IMR-90 (cell line): ENCODE data around the gene DNAI2. TPM values are rescaled to one million over a fixed set of nuclear protein-coding genes. Genes with fewer than 3 reads are reported as not detected.

ENCODE experiments used
- ATAC-seq: fragments of 200-7000 bp; cut with Tn5 transposase; 2 replicates; pipeline ENCODE4 v1.9.1; 2020; ENCODE audit warnings: low read depth, mild to moderate bottlenecking, moderate library complexity
- BruUV-seq: library from RNA; stranded (reverse); fragments of 400-500 nt; replicated peaks from 2 replicates; lab custom pipeline; 2021; lab: Mats Ljungman, UMichigan
- CTCF ChIA-PET: fragments of 300-600 bp; formaldehyde crosslinking; extraction: SDS; loops from one replicate; lab custom pipeline; 2021; ENCODE audit warnings: antibody characterized with exemption; lab: Yijun Ruan, JAX
- POLR2A ChIA-PET: fragments of 300-600 bp; sonication (Branson Sonifier 250); formaldehyde crosslinking; loops from one replicate; lab custom pipeline; 2022; ENCODE audit warnings: antibody characterized with exemption; ENCODE audit not compliant: unreplicated experiment; lab: Charles Lee
- DNase-seq: peaks from one replicate; pipeline ENCODE4 v3.0.0; 2013
- H2AFZ ChIP-seq: replicated peaks from 2 replicates; pipeline ENCODE3; 2013; ENCODE audit warnings: low read length, mild to moderate bottlenecking; ENCODE audit not compliant: poor library complexity
- H2AK5ac ChIP-seq: 2 replicates; pipeline ENCODE4 v1.6.1; 2013; ENCODE audit warnings: low read depth, low read length, inconsistent platforms
- H2AK9ac ChIP-seq: replicated peaks from 2 replicates; pipeline ENCODE3; 2013; ENCODE audit warnings: mild to moderate bottlenecking, low read depth, low read length, moderate library complexity; ENCODE audit not compliant: poor library complexity
- H2BK120ac ChIP-seq: 2 replicates; pipeline ENCODE4 v1.6.1; 2013; ENCODE audit warnings: low read depth, low read length, inconsistent platforms
- H2BK15ac ChIP-seq: 3 replicates; pipeline ENCODE4 v1.6.1; 2013; ENCODE audit warnings: low read depth, low read length, inconsistent platforms
- H2BK20ac ChIP-seq: 2 replicates; pipeline ENCODE4 v1.6.1; 2013; ENCODE audit warnings: low read depth, mild to moderate bottlenecking, inconsistent platforms, low read length, moderate library complexity
- H2BK5ac ChIP-seq: 2 replicates; pipeline ENCODE4 v1.6.1; 2013; ENCODE audit warnings: mild to moderate bottlenecking, low read depth, low read length, inconsistent platforms; ENCODE audit not compliant: poor library complexity, severe bottlenecking
- H3K14ac ChIP-seq: replicated peaks from 2 replicates; pipeline ENCODE4 v1.6.1; 2013; ENCODE audit warnings: low read depth, low read length, inconsistent platforms
- H3K18ac ChIP-seq: 2 replicates; pipeline ENCODE4 v1.6.1; 2013; ENCODE audit warnings: low read depth, low read length, control low read depth
- H3K23ac ChIP-seq: 2 replicates; pipeline ENCODE4 v1.6.1; 2013; ENCODE audit warnings: low read depth, low read length, inconsistent platforms
- H3K27ac ChIP-seq: 2 replicates; pipeline ENCODE4 v1.5.1; 2013; ENCODE audit warnings: mild to moderate bottlenecking, control low read depth, low read length; ENCODE audit not compliant: insufficient read depth
- H3K27me3 ChIP-seq: 2 replicates; pipeline ENCODE4 v1.6.1; 2013; ENCODE audit warnings: low read length; ENCODE audit not compliant: control insufficient read depth, insufficient read depth
- H3K36me3 ChIP-seq: 2 replicates; pipeline ENCODE4 v1.6.1; 2013; ENCODE audit warnings: low read length, mixed read lengths; ENCODE audit not compliant: control insufficient read depth, insufficient read depth
- H3K4ac ChIP-seq: 2 replicates; pipeline ENCODE4 v1.6.1; 2013; ENCODE audit warnings: low read depth, low read length, inconsistent platforms
- H3K4me1 ChIP-seq: 2 replicates; pipeline ENCODE4 v1.6.1; 2013; ENCODE audit warnings: low read length, mixed read lengths; ENCODE audit not compliant: control insufficient read depth, insufficient read depth
- H3K4me2 ChIP-seq: 2 replicates; pipeline ENCODE4 v1.6.1; 2013; ENCODE audit warnings: low read depth, mild to moderate bottlenecking, control low read depth, low read length, moderate library complexity
- H3K4me3 ChIP-seq: 2 replicates; pipeline ENCODE4 v1.5.1; 2013; ENCODE audit warnings: low read depth, mild to moderate bottlenecking, control low read depth, low read length, moderate library complexity; ENCODE audit not compliant: insufficient read depth
- H3K56ac ChIP-seq: 2 replicates; pipeline ENCODE4 v1.6.1; 2013; ENCODE audit warnings: low read length, inconsistent platforms; ENCODE audit not compliant: insufficient read depth; ENCODE audit errors: extremely low read depth
- H3K79me1 ChIP-seq, 2 experiments: 2 replicates each; pipeline ENCODE4 v1.6.1; 2013; ENCODE audit warnings: low read length in 2 of 2, inconsistent platforms in 1 of 2, low read depth in 1 of 2
- H3K9ac ChIP-seq: 2 replicates; pipeline ENCODE4 v1.6.1; 2013; ENCODE audit warnings: low read depth, low read length, control low read depth
- H3K9me1 ChIP-seq: 2 replicates; pipeline ENCODE4 v1.6.1; 2013; ENCODE audit warnings: low read length, inconsistent platforms; ENCODE audit not compliant: insufficient read depth
- H3K9me3 ChIP-seq: 2 replicates; pipeline ENCODE4 v1.6.1; 2013; ENCODE audit warnings: low read length; ENCODE audit not compliant: control insufficient read depth, insufficient read depth
- H4K20me1 ChIP-seq: 2 replicates; pipeline ENCODE4 v1.6.1; 2013; ENCODE audit warnings: low read length, inconsistent platforms; ENCODE audit not compliant: insufficient read depth
- H4K5ac ChIP-seq: 2 replicates; pipeline ENCODE4 v1.6.1; 2013; ENCODE audit warnings: mild to moderate bottlenecking, low read depth, low read length, control low read depth
- H4K8ac ChIP-seq, 2 experiments: 2 replicates each; pipeline ENCODE4 v1.6.1; 2013; ENCODE audit warnings: low read depth in 2 of 2, low read length in 2 of 2, control low read depth in 1 of 2, inconsistent platforms in 1 of 2
- H4K91ac ChIP-seq: 2 replicates; pipeline ENCODE4 v1.6.1; 2013; ENCODE audit warnings: low read depth, low read length, inconsistent platforms; ENCODE audit not compliant: insufficient read depth
- CHD1 ChIP-seq: IDR thresholded peaks from 2 replicates; pipeline ENCODE4 v1.6.1; 2012; ENCODE audit warnings: low read depth, low read length, improper control_type of control experiment
- FOS ChIP-seq: fragments of 150-350 bp; IDR thresholded peaks from 2 replicates; pipeline ENCODE4 v1.6.1; 2016; ENCODE audit warnings: low read depth, low read length
- NFE2L2 ChIP-seq: fragments of 150-350 bp; IDR thresholded peaks from 2 replicates; pipeline ENCODE4 v1.6.1; 2016; ENCODE audit warnings: low read depth, mild to moderate bottlenecking, low read length
- POLR2A ChIP-seq: IDR thresholded peaks from 2 replicates; pipeline ENCODE4 v1.6.1; 2012; ENCODE audit warnings: mild to moderate bottlenecking, low read depth, low read length
- RCOR1 ChIP-seq: IDR thresholded peaks from 2 replicates; pipeline ENCODE4 v1.6.1; 2012; ENCODE audit warnings: mild to moderate bottlenecking, low read length, improper control_type of control experiment; ENCODE audit not compliant: insufficient replicate concordance
- RFX5 ChIP-seq: IDR thresholded peaks from 2 replicates; pipeline ENCODE4 v1.8.0; 2012; ENCODE audit warnings: low read depth, mild to moderate bottlenecking, low read length, moderate library complexity
- USF2 ChIP-seq: fragments of 150-350 bp; IDR thresholded peaks from 2 replicates; pipeline ENCODE4 v1.6.1; 2017; ENCODE audit warnings: mild to moderate bottlenecking, antibody characterized with exemption, low read length, low read depth
- WGBS, 2 experiments: methylation state at CpG; one replicate each; pipeline versions ENCODE4 v1.1.5 to v1.1.7; 2013; ENCODE audit warnings: missing lambda C conversion rate in 2 of 2; ENCODE audit not compliant: insufficient read length in 1 of 2; ENCODE audit errors: extremely low coverage in 2 of 2; 5-methylcytosine and 5-hydroxymethylcytosine counted together
- dilution Hi-C: fragments of 300-500 bp; cut with HindIII; formaldehyde crosslinking; loops from one replicate; pipeline ENCODE4 v1.14.3; 2018; ENCODE audit warnings: low sequenced_read_pairs; ENCODE audit not compliant: unreplicated experiment
- in situ Hi-C: fragments of 300-500 bp; cut with MboI; formaldehyde crosslinking; loops from 3 replicates; pipeline ENCODE4 v1.14.3; 2019; ENCODE audit warnings: low sequenced_read_pairs, inconsistent platforms, mixed read lengths
- intact Hi-C: fragments of 100-400 bp; cut with micrococcal nuclease; formaldehyde crosslinking; loops from 2 replicates; pipeline ENCODE4 v1.10.0; 2022
- polyA plus RNA-seq, 3 experiments: library from polyadenylated mRNA; depleted of rRNA; stranded (reverse); fragments of >200 nt; gene quantifications; 2 replicates each; pipeline ENCODE4 v1.2.3, GENCODE V29; 2012; ENCODE audit warnings: low replicate concordance in 1 of 3
- total RNA-seq: library from RNA; depleted of rRNA; stranded (reverse); fragments of >200 nt; gene quantifications from 2 replicates; pipeline ENCODE4 v1.2.3, GENCODE V29; 2012
- TF ChIP-seq, protein P1 (sequence below): conservative IDR thresholded peaks from 2 replicates; pipeline ENCODE4 v1.5.1; 2012; ENCODE audit warnings: mild to moderate bottlenecking, low read depth, low read length, improper control_type of control experiment

Gene DNAI2
- total and polyA plus RNA-seq, 2 of the 4 experiments (the other 2 are of a cell fraction): not detected

GRCh38 chr17:74290340-74290739, 16.3 kb downstream of the DNAI2 start:
- Histone ChIP-seq H3K14ac (no peak overlapping the region), H3K27me3 (no peaks in the 10 kb centered on the region), H3K4me2 (no peak overlapping the region), H3K4me1 (no peaks in the 10 kb centered on the region), H3K9me1 (no peaks in the 10 kb centered on the region), H3K36me3 (no peaks in the 10 kb centered on the region), H4K20me1 (no peaks in the 10 kb centered on the region), H3K4me3 (no peak overlapping the region), H3K4ac (no peak overlapping the region), H2AFZ (no peak overlapping the region), H4K91ac (no peak overlapping the region), H3K18ac (no peak overlapping the region), H3K27ac (no peak overlapping the region), H2AK5ac (no peak overlapping the region), H3K23ac (no peak overlapping the region), H4K5ac (no peak overlapping the region), H2BK20ac (no peak overlapping the region), H2BK5ac (no peak overlapping the region), H3K9ac (no peak overlapping the region), H3K56ac (no peak overlapping the region), H3K79me1 (no peaks in the 10 kb centered on the region), H4K8ac (no peak overlapping the region), H2AK9ac (no peak overlapping the region), H2BK15ac (no peak overlapping the region), H2BK120ac (no peak overlapping the region), H3K9me3 (no peaks in the 10 kb centered on the region)
- ATAC-seq: no peak
- dilution Hi-C loops: no loop called here
- intact Hi-C loops: no loop called here
- CTCF ChIA-PET: no interaction called here
- WGBS, 2 experiments: 80% methylated on average over 3 of the region's 11 CpGs; no CpG with 5 or more reads in 1 of the 2 experiments
- no peak for DNase-seq
- no TSS peak for BruUV-seq
- POLR2A ChIA-PET: no interaction called here
- in situ Hi-C loops: no loop called here
- no peak for TF ChIP-seq RCOR1
- no peak for TF ChIP-seq FOS
- no peak for TF ChIP-seq POLR2A
- no peak for TF ChIP-seq USF2
- no peak for TF ChIP-seq RFX5
- TF ChIP-seq, protein P1, sequence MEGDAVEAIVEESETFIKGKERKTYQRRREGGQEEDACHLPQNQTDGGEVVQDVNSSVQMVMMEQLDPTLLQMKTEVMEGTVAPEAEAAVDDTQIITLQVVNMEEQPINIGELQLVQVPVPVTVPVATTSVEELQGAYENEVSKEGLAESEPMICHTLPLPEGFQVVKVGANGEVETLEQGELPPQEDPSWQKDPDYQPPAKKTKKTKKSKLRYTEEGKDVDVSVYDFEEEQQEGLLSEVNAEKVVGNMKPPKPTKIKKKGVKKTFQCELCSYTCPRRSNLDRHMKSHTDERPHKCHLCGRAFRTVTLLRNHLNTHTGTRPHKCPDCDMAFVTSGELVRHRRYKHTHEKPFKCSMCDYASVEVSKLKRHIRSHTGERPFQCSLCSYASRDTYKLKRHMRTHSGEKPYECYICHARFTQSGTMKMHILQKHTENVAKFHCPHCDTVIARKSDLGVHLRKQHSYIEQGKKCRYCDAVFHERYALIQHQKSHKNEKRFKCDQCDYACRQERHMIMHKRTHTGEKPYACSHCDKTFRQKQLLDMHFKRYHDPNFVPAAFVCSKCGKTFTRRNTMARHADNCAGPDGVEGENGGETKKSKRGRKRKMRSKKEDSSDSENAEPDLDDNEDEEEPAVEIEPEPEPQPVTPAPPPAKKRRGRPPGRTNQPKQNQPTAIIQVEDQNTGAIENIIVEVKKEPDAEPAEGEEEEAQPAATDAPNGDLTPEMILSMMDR: no peak
- no peak for TF ChIP-seq CHD1
- no peak for TF ChIP-seq NFE2L2
